Endothelial cell of umbilical vein (primary cell): ENCODE measurements around the gene ENOX2. TPM values are rescaled to one million over a fixed set of nuclear protein-coding genes. Genes with fewer than 3 reads are reported as not detected.

ENCODE experiments used
- BruUV-seq: library from RNA; stranded (reverse); fragments of 400-500 nt; replicated peaks from 2 replicates; lab custom pipeline; 2021; lab: Mats Ljungman, UMichigan
- CTCF ChIA-PET: fragments of 300-600, 350-600 bp; sonication (Branson Sonifier 250); formaldehyde crosslinking; loops from one replicate; lab custom pipeline; 2021; ENCODE audit warnings: antibody characterized with exemption, inconsistent platforms; lab: Charles Lee
- POLR2A ChIA-PET: fragments of 300-600, 350-600 bp; sonication (Branson Sonifier 250); formaldehyde crosslinking; loops from one replicate; lab custom pipeline; 2021; ENCODE audit warnings: antibody characterized with exemption, inconsistent platforms; lab: Charles Lee
- DNase-seq: peaks from one replicate; pipeline ENCODE4 v3.0.0-alpha.2; 2011; ENCODE audit warnings: low read depth, low spot score
- FAIRE-seq: peaks from 2 replicates; lab custom pipeline; 2011; peaks lifted over from hg19 to GRCh38; lab: Jason Lieb, UNC
- H2AFZ ChIP-seq: 2 replicates; pipeline ENCODE4 v1.6.0; 2012; ENCODE audit warnings: low read depth, low read length, control low read depth, inconsistent platforms
- H3K27ac ChIP-seq: 2 replicates; pipeline ENCODE4 v1.5.1; 2011; ENCODE audit warnings: low read depth, mild to moderate bottlenecking, control low read depth, low read length, moderate library complexity; ENCODE audit not compliant: insufficient read depth
- H3K27me3 ChIP-seq, 2 experiments: 2 replicates each; pipeline versions ENCODE4 v1.6.0 to v1.6.1; 2011; ENCODE audit warnings: low read length in 2 of 2, mixed read lengths in 1 of 2; ENCODE audit not compliant: control insufficient read depth in 2 of 2, insufficient read depth in 2 of 2
- H3K36me3 ChIP-seq, 2 experiments: 2 replicates in 1 of 2; 3 replicates in 1 of 2; pipeline ENCODE4 v1.5.1; 2011; ENCODE audit warnings: low read length in 2 of 2, mild to moderate bottlenecking in 1 of 2, moderate library complexity in 1 of 2; ENCODE audit not compliant: control insufficient read depth in 2 of 2, insufficient read depth in 2 of 2; ENCODE audit errors: extremely low read depth in 1 of 2
- H3K4me1 ChIP-seq: 3 replicates; pipeline ENCODE4 v1.5.1; 2011; ENCODE audit warnings: mild to moderate bottlenecking, low read length; ENCODE audit not compliant: control insufficient read depth, insufficient read depth; ENCODE audit errors: extremely low read depth
- H3K4me2 ChIP-seq: 2 replicates; pipeline ENCODE4 v1.6.1; 2011; ENCODE audit warnings: low read length, control low read depth, mixed read lengths; ENCODE audit not compliant: insufficient read depth
- H3K4me3 ChIP-seq, 3 experiments: fragments of 200-600 bp in 1 of 3; sonication (generic), shearing (Covaris generic) in 1 of 3; replicated peaks in 1 of 3; 2 replicates each; pipeline ENCODE4 v1.5.1; 2011 to 2016; ENCODE audit warnings: control low read depth in 3 of 3, low read length in 3 of 3, mild to moderate bottlenecking in 2 of 3, inconsistent platforms in 1 of 3, low read depth in 1 of 3, moderate library complexity in 1 of 3; ENCODE audit not compliant: insufficient read depth in 1 of 3
- H3K79me2 ChIP-seq: 2 replicates; pipeline ENCODE4 v1.6.0; 2012; ENCODE audit warnings: low read length, inconsistent platforms; ENCODE audit not compliant: control insufficient read depth, insufficient read depth
- H3K9ac ChIP-seq: replicated peaks from 2 replicates; pipeline ENCODE3; 2011; ENCODE audit warnings: low read length, control low read depth; ENCODE audit not compliant: insufficient read depth; ENCODE audit errors: extremely low read depth
- H3K9me1 ChIP-seq: replicated peaks from 3 replicates; pipeline ENCODE4 v1.6.0; 2011; ENCODE audit warnings: mild to moderate bottlenecking, low read length; ENCODE audit not compliant: control insufficient read depth, insufficient read depth; ENCODE audit errors: extremely low read depth
- H3K9me3 ChIP-seq: replicated peaks from 2 replicates; pipeline ENCODE4 v1.5.1; 2012; ENCODE audit warnings: low read length, inconsistent platforms; ENCODE audit not compliant: control insufficient read depth, insufficient read depth
- H4K20me1 ChIP-seq: replicated peaks from 2 replicates; pipeline ENCODE3; 2011; ENCODE audit warnings: mild to moderate bottlenecking, low read length; ENCODE audit not compliant: control insufficient read depth, insufficient read depth; ENCODE audit errors: extremely low read depth
- EZH2 ChIP-seq: IDR thresholded peaks from 2 replicates; pipeline ENCODE4 v1.6.1; 2012; ENCODE audit warnings: borderline replicate concordance, low read depth, mild to moderate bottlenecking, moderate library complexity, low read length, inconsistent platforms; ENCODE audit not compliant: severe bottlenecking
- FOS ChIP-seq: IDR thresholded peaks from 2 replicates; pipeline ENCODE4 v1.6.1; 2011; ENCODE audit warnings: mild to moderate bottlenecking, low read length, moderate library complexity, borderline replicate concordance; ENCODE audit not compliant: insufficient read depth
- GATA2 ChIP-seq: IDR thresholded peaks from 2 replicates; pipeline ENCODE4 v1.7.0; 2011; ENCODE audit warnings: low read depth, mild to moderate bottlenecking, moderate library complexity, mixed read lengths, low read length; ENCODE audit not compliant: insufficient read length, insufficient read depth
- JUN ChIP-seq: IDR thresholded peaks from 2 replicates; pipeline ENCODE4 v1.6.1; 2011; ENCODE audit warnings: borderline replicate concordance, low read depth; ENCODE audit not compliant: insufficient read length, insufficient read depth
- MYC ChIP-seq: IDR thresholded peaks from one replicate; pipeline ENCODE4 v1.6.1; 2011; ENCODE audit warnings: mild to moderate bottlenecking, low read depth, low read length
- POLR2A ChIP-seq: IDR thresholded peaks from 2 replicates; pipeline ENCODE4 v1.6.1; 2012; ENCODE audit warnings: low read depth, mild to moderate bottlenecking, control low read depth, low read length
- POLR2AphosphoS5 ChIP-seq: IDR thresholded peaks from 2 replicates; pipeline ENCODE4 v1.6.1; 2012; ENCODE audit warnings: low read depth, mild to moderate bottlenecking, control low read depth, low read length, moderate library complexity; ENCODE audit not compliant: insufficient read depth
- dilution Hi-C: fragments of 300-500 bp; cut with MboI; formaldehyde crosslinking; loops from one replicate; pipeline ENCODE4 v1.15.0; 2019; ENCODE audit warnings: low sequenced_read_pairs; ENCODE audit not compliant: extremely low pct_ligation_motif_present
- intact Hi-C: fragments of 100-400 bp; cut with micrococcal nuclease; formaldehyde crosslinking; loops from one replicate; pipeline ENCODE4 v1.10.0; 2022
- polyA plus RNA-seq, 4 experiments: library from polyadenylated mRNA; depleted of rRNA in 3 of 4; stranded (reverse) in 3 of 4; unstranded in 1 of 4; fragments of >200 nt; gene quantifications; 2 replicates each; pipeline versions ENCODE4 v1.2.1 to v1.2.3, GENCODE V29; 2011 to 2012; ENCODE audit warnings: missing spikeins in 1 of 4
- total RNA-seq: library from RNA; stranded (reverse); gene quantifications from 2 replicates; pipeline ENCODE4 v1.2.3, GENCODE V29; 2021
- TF ChIP-seq, protein P1 (sequence below): IDR thresholded peaks from 2 replicates; pipeline ENCODE4 v1.6.1; 2011; ENCODE audit not compliant: insufficient read depth, insufficient read length
- TF ChIP-seq, protein P2 (sequence below), 2 donors: IDR thresholded peaks; 1 replicate in 1 of 2; 2 replicates in 1 of 2; pipeline ENCODE4 v1.5.1; 2011; ENCODE audit warnings: low read length in 2 of 2, mild to moderate bottlenecking in 2 of 2, moderate library complexity in 2 of 2, control low read depth in 1 of 2, inconsistent platforms in 1 of 2, low read depth in 1 of 2; ENCODE audit not compliant: insufficient read depth in 1 of 2; ENCODE audit errors: extremely low read depth in 1 of 2

The ENOX2 gene
- total and polyA plus RNA-seq, 2 donors (not counting 3 experiments of a cell fraction or from before 2014, with no cell fraction given) = 5.5 to 13.1 TPM

DNA sequence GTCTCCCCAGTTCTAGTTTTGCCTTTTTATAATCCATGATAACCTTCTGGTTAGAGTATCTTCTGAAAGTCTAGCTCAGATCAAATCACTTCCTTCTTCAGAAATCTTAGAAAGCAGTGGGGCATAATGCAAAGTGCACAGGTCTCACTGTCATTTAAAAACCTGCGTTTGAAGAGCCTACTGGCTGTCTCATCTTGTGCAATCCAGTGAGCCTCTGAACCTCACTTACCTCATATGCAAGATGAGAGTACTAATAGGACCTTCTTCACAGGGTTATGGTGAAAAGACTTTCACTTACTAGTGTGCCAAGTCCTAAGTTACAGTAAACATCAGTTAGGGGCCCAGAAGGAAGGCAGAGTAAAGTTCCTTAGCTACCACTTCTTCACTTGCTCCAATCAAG lies 131.4 kb downstream of the ENOX2 start:
- BruUV-seq = no TSS peak
- H3K4me3 ChIP-seq = no peak overlapping the region
- no peaks in the 10 kb centered on the region for H3K9me3 ChIP-seq
- H3K4me2 ChIP-seq = no peak overlapping the region
- DNase-seq (no peak), FAIRE-seq (no peak)
- intact Hi-C loops = no loop called here
- no peaks in the 10 kb centered on the region for H4K20me1 ChIP-seq
- ChIA-PET CTCF (no interaction called here), POLR2A (no interaction called here)
- H3K4me1 ChIP-seq = peaks cover 11% of the 10 kb centered on the region
- no peak overlapping the region for H2AFZ ChIP-seq
- dilution Hi-C loops = no loop called here
- H3K27me3 ChIP-seq = no peaks in the 10 kb centered on the region
- no peak overlapping the region for H3K27ac ChIP-seq
- no peaks in the 10 kb centered on the region for H3K79me2 ChIP-seq
- no peaks in the 10 kb centered on the region for H3K36me3 ChIP-seq
- H3K9ac ChIP-seq = no peak overlapping the region
- H3K9me1 ChIP-seq = no peaks in the 10 kb centered on the region
- TF ChIP-seq, protein P1, sequence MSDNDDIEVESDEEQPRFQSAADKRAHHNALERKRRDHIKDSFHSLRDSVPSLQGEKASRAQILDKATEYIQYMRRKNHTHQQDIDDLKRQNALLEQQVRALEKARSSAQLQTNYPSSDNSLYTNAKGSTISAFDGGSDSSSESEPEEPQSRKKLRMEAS = no peak
- TF ChIP-seq, protein P2, sequence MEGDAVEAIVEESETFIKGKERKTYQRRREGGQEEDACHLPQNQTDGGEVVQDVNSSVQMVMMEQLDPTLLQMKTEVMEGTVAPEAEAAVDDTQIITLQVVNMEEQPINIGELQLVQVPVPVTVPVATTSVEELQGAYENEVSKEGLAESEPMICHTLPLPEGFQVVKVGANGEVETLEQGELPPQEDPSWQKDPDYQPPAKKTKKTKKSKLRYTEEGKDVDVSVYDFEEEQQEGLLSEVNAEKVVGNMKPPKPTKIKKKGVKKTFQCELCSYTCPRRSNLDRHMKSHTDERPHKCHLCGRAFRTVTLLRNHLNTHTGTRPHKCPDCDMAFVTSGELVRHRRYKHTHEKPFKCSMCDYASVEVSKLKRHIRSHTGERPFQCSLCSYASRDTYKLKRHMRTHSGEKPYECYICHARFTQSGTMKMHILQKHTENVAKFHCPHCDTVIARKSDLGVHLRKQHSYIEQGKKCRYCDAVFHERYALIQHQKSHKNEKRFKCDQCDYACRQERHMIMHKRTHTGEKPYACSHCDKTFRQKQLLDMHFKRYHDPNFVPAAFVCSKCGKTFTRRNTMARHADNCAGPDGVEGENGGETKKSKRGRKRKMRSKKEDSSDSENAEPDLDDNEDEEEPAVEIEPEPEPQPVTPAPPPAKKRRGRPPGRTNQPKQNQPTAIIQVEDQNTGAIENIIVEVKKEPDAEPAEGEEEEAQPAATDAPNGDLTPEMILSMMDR (IDR thresholded peaks at IDR 0.05; ENCODE audit: extremely low read depth in 1 of 2, insufficient read depth in 1 of 2, low read depth in 1 of 2, low read length in 2 of 2) = no peak
- no peak for TF ChIP-seq FOS
- no peak for TF ChIP-seq JUN
- no peak for TF ChIP-seq GATA2
- TF ChIP-seq POLR2A = no peak
- no peak for TF ChIP-seq EZH2
- no peak for TF ChIP-seq POLR2AphosphoS5
- no peak for TF ChIP-seq MYC
